SK-N-SH (cell line): ENCODE results near the gene TOP3A. TPM values are rescaled to one million over a fixed set of nuclear protein-coding genes. Genes with fewer than 3 reads are reported as not detected.

Experiments used
- CTCF ChIA-PET: fragments of 300-600, 350-600 bp; formaldehyde crosslinking; extraction: SDS; loops from one replicate; lab custom pipeline; 2021; lab: Yijun Ruan, JAX
- POLR2A ChIA-PET: fragments of 350-600 bp; sonication (Branson Sonifier 250); formaldehyde crosslinking; extraction: SDS; loops from one replicate; lab custom pipeline; 2020; ENCODE audit warnings: antibody characterized with exemption, inconsistent platforms; lab: Yijun Ruan, JAX
- DNase-seq: peaks from one replicate; pipeline ENCODE4 v3.0.0; 2012
- H2AFZ ChIP-seq: fragments of 200-600 bp; sonication (generic); 2 replicates; pipeline ENCODE4 v1.8.1; 2016; ENCODE audit warnings: antibody characterized with exemption, mild to moderate bottlenecking, low read depth
- H3F3A ChIP-seq: fragments of 200-600 bp; sonication (generic); replicated peaks from 2 replicates; pipeline ENCODE3; 2016; ENCODE audit warnings: antibody characterized with exemption, mild to moderate bottlenecking; ENCODE audit not compliant: insufficient read depth
- H3K27ac ChIP-seq, 2 experiments: fragments of 200-500 bp in 1 of 2; fragments of 200-600 bp in 1 of 2; sonication (Bioruptor generic) in 1 of 2; sonication (generic), shearing (Covaris generic) in 1 of 2; 2 replicates each; pipeline versions ENCODE4 v1.5.1 to v1.6.1; 2014 to 2016; ENCODE audit warnings: low read depth in 2 of 2, inconsistent platforms in 1 of 2, low read length in 1 of 2, mild to moderate bottlenecking in 1 of 2, mixed read lengths in 1 of 2
- H3K27me3 ChIP-seq: fragments of 200-600 bp; sonication (generic), shearing (Covaris generic); 2 replicates; pipeline ENCODE4 v1.6.1; 2016; ENCODE audit warnings: mixed run types; ENCODE audit not compliant: insufficient read depth
- H3K36me3 ChIP-seq, 2 experiments: fragments of 200-500 bp in 1 of 2; fragments of 200-600 bp in 1 of 2; sonication (Bioruptor generic) in 1 of 2; sonication (generic) in 1 of 2; replicated peaks in 1 of 2; 2 replicates each; pipeline versions ENCODE3 to v1.5.1; 2014 to 2016; ENCODE audit warnings: low read length in 1 of 2, mild to moderate bottlenecking in 1 of 2; ENCODE audit not compliant: insufficient read depth in 2 of 2, control insufficient read depth in 1 of 2
- H3K4me1 ChIP-seq, 2 experiments: fragments of 200-500 bp in 1 of 2; fragments of 200-600 bp in 1 of 2; sonication (Bioruptor generic) in 1 of 2; sonication (generic), shearing (Covaris generic) in 1 of 2; 2 replicates each; pipeline versions ENCODE4 v1.5.1 to v1.6.1; 2014 to 2016; ENCODE audit warnings: low read depth in 1 of 2, low read length in 1 of 2, mixed run types in 1 of 2; ENCODE audit not compliant: insufficient read depth in 2 of 2, control insufficient read depth in 1 of 2
- H3K4me2 ChIP-seq: fragments of 200-600 bp; sonication (generic), shearing (Covaris generic); 2 replicates; pipeline ENCODE4 v1.6.1; 2017; ENCODE audit warnings: mixed run types
- H3K4me3 ChIP-seq, 2 experiments: fragments of 200-500 bp in 1 of 2; fragments of 200-600 bp in 1 of 2; sonication (Bioruptor generic) in 1 of 2; sonication (generic), shearing (Covaris generic) in 1 of 2; 2 replicates each; pipeline versions ENCODE4 v1.5.1 to v1.8.1; 2014 to 2016; ENCODE audit warnings: low read depth in 2 of 2, inconsistent platforms in 1 of 2, low read length in 1 of 2, mild to moderate bottlenecking in 1 of 2, mixed read lengths in 1 of 2, moderate library complexity in 1 of 2
- H3K79me2 ChIP-seq: fragments of 200-600 bp; sonication (generic); 2 replicates; pipeline ENCODE4 v1.8.1; 2017; ENCODE audit warnings: mild to moderate bottlenecking; ENCODE audit not compliant: insufficient read depth
- H3K9ac ChIP-seq: fragments of 200-600 bp; sonication (generic); 2 replicates; pipeline ENCODE4 v1.6.1; 2017; ENCODE audit warnings: mixed run types
- H3K9me2 ChIP-seq: fragments of 200-600 bp; sonication (generic); 2 replicates; pipeline ENCODE4 v1.6.1; 2017; ENCODE audit warnings: mixed run types
- H3K9me3 ChIP-seq: fragments of 200-600 bp; sonication (generic); 2 replicates; pipeline ENCODE4 v1.6.1; 2017; ENCODE audit warnings: mixed run types, mild to moderate bottlenecking, moderate library complexity
- H4K20me1 ChIP-seq: fragments of 200-600 bp; sonication (generic); 2 replicates; pipeline ENCODE4 v1.6.1; 2017; ENCODE audit warnings: mild to moderate bottlenecking, mixed run types; ENCODE audit not compliant: insufficient read depth
- FOXJ3 ChIP-seq: sonication (generic); formaldehyde crosslinking; IDR thresholded peaks from 2 replicates; pipeline ENCODE4 v1.5.1; 2020; ENCODE audit warnings: mild to moderate bottlenecking, missing genetic modification reagents
- GABPA ChIP-seq: IDR thresholded peaks from 2 replicates; pipeline ENCODE4 v1.4.0; 2012; ENCODE audit warnings: low read depth, mild to moderate bottlenecking
- GATA2 ChIP-seq: sonication (generic); formaldehyde crosslinking; IDR thresholded peaks from 2 replicates; pipeline ENCODE4 v1.5.0; 2020; ENCODE audit warnings: mild to moderate bottlenecking, missing genetic modification reagents
- MXI1 ChIP-seq: IDR thresholded peaks from 2 replicates; pipeline ENCODE4 v1.6.1; 2012; ENCODE audit warnings: mild to moderate bottlenecking, low read depth, low read length, improper control_type of control experiment
- NRF1 ChIP-seq: IDR thresholded peaks from 2 replicates; pipeline ENCODE4 v1.6.1; 2012; ENCODE audit warnings: low read depth, mild to moderate bottlenecking, low read length
- RAD21 ChIP-seq: IDR thresholded peaks from 2 replicates; pipeline ENCODE4 v1.6.1; 2012; ENCODE audit warnings: mild to moderate bottlenecking, low read length
- SMC3 ChIP-seq: IDR thresholded peaks from 2 replicates; pipeline ENCODE4 v1.6.1; 2012; ENCODE audit warnings: low read depth, low read length, improper control_type of control experiment
- TEAD4 ChIP-seq: IDR thresholded peaks from 2 replicates; pipeline ENCODE4 v1.4.0; 2012; ENCODE audit warnings: mild to moderate bottlenecking, borderline replicate concordance; ENCODE audit not compliant: insufficient read depth
- WGBS: methylation state at CpG from one replicate; pipeline ENCODE4 v1.1.6; 2017; ENCODE audit warnings: low lambda C conversion rate; 5-methylcytosine and 5-hydroxymethylcytosine counted together
- polyA plus RNA-seq, 3 experiments: library from polyadenylated mRNA; depleted of rRNA; stranded (reverse); fragments of >200 nt; gene quantifications; 2 replicates each; pipeline ENCODE4 v1.2.3, GENCODE V29; 2012
- TF ChIP-seq, protein P1 (sequence below): IDR thresholded peaks from 2 replicates; pipeline ENCODE4 v1.6.1; 2012; ENCODE audit warnings: mild to moderate bottlenecking, low read depth, low read length, moderate library complexity
- TF ChIP-seq, protein P2 (sequence below): fragments of 150-350 bp; IDR thresholded peaks from 2 replicates; pipeline ENCODE4 v1.6.1; 2017; ENCODE audit warnings: antibody characterized with exemption, low read length, low read depth, borderline replicate concordance
- TF ChIP-seq, protein P3 (sequence below): fragments of 200-600 bp; sonication (generic); IDR thresholded peaks from 2 replicates; pipeline ENCODE4 v1.6.1; 2017; ENCODE audit warnings: antibody characterized with exemption, mild to moderate bottlenecking, moderate library complexity

The TOP3A gene
- polyA plus RNA-seq, 1 of the 3 experiments (the other 2 are of a cell fraction), result 14.7 TPM

DNA sequence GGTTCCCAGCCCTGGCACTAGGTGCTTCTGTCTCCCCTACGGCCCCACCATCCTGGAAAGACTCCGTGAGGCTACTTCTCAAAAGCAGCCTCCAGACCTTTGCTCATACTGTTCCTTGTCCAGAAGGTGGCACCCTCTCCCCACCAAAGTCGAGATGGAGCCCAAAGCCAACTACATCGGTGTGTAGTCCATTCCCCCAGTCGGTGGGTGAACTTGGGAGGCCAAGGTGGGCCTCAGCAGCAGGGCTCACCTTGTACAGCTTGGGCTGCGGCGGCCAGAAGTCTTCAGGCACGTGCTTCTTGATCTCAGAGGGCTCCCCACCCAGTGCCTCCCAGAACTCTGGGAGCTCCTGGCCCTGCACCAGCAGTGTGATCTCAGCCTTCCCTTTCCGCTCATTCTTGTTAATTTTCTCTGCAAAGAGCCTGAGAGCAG is 66.5 kb downstream of the TOP3A start:
- Histone ChIP-seq H3F3A (peaks cover 14% of the 10 kb centered on the region), H3K9me3 (no peaks in the 10 kb centered on the region), H3K36me3 (peaks cover 26 to 78% of the 10 kb centered on the region in 2 experiments), H3K79me2 (no peaks in the 10 kb centered on the region), H2AFZ (no peak overlapping the region), H3K4me2 (no peak overlapping the region), H3K9ac (no peak overlapping the region), H3K27me3 (no peaks in the 10 kb centered on the region), H4K20me1 (peaks cover 6% of the 10 kb centered on the region; the same call in 1 of the 2 replicates), H3K27ac (no peak overlapping the region), H3K4me3 (no peak overlapping the region; a peak in 1 of 4 replicates), H3K4me1 (no peaks in the 10 kb centered on the region), H3K9me2 (no peaks in the 10 kb centered on the region)
- 50% methylated on average over 8 of the region's 9 CpGs for WGBS
- DNase-seq, result peak; percentile 90
- CTCF ChIA-PET, result interaction anchor here (0.6 to 3.8 kb wide), 16 partner anchors 8 to 118 kb away, joined by 3 to 26 read pairs (median 4); partner anchors contain the start of genes FLII and LLGL1
- TF ChIP-seq RAD21 (peak; percentile 81), NRF1 (no peak), GABPA (no peak), SMC3 (peak; percentile 45), FOXJ3 (CRISPR knock-in tag) (no peak), TEAD4 (no peak), GATA2 (CRISPR knock-in tag) (no peak), MXI1 (no peak)
- TF ChIP-seq, protein P1, sequence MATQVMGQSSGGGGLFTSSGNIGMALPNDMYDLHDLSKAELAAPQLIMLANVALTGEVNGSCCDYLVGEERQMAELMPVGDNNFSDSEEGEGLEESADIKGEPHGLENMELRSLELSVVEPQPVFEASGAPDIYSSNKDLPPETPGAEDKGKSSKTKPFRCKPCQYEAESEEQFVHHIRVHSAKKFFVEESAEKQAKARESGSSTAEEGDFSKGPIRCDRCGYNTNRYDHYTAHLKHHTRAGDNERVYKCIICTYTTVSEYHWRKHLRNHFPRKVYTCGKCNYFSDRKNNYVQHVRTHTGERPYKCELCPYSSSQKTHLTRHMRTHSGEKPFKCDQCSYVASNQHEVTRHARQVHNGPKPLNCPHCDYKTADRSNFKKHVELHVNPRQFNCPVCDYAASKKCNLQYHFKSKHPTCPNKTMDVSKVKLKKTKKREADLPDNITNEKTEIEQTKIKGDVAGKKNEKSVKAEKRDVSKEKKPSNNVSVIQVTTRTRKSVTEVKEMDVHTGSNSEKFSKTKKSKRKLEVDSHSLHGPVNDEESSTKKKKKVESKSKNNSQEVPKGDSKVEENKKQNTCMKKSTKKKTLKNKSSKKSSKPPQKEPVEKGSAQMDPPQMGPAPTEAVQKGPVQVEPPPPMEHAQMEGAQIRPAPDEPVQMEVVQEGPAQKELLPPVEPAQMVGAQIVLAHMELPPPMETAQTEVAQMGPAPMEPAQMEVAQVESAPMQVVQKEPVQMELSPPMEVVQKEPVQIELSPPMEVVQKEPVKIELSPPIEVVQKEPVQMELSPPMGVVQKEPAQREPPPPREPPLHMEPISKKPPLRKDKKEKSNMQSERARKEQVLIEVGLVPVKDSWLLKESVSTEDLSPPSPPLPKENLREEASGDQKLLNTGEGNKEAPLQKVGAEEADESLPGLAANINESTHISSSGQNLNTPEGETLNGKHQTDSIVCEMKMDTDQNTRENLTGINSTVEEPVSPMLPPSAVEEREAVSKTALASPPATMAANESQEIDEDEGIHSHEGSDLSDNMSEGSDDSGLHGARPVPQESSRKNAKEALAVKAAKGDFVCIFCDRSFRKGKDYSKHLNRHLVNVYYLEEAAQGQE, result no peak
- TF ChIP-seq, protein P2, sequence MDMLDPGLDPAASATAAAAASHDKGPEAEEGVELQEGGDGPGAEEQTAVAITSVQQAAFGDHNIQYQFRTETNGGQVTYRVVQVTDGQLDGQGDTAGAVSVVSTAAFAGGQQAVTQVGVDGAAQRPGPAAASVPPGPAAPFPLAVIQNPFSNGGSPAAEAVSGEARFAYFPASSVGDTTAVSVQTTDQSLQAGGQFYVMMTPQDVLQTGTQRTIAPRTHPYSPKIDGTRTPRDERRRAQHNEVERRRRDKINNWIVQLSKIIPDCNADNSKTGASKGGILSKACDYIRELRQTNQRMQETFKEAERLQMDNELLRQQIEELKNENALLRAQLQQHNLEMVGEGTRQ, result no peak
- TF ChIP-seq, protein P3, sequence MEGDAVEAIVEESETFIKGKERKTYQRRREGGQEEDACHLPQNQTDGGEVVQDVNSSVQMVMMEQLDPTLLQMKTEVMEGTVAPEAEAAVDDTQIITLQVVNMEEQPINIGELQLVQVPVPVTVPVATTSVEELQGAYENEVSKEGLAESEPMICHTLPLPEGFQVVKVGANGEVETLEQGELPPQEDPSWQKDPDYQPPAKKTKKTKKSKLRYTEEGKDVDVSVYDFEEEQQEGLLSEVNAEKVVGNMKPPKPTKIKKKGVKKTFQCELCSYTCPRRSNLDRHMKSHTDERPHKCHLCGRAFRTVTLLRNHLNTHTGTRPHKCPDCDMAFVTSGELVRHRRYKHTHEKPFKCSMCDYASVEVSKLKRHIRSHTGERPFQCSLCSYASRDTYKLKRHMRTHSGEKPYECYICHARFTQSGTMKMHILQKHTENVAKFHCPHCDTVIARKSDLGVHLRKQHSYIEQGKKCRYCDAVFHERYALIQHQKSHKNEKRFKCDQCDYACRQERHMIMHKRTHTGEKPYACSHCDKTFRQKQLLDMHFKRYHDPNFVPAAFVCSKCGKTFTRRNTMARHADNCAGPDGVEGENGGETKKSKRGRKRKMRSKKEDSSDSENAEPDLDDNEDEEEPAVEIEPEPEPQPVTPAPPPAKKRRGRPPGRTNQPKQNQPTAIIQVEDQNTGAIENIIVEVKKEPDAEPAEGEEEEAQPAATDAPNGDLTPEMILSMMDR, result peak; percentile 72
- TF ChIP-seq, all 33 proteins: peak for 3
- POLR2A ChIA-PET, result interaction anchor here (0.6 kb wide), 1 partner anchor 21 kb away, joined by 3 read pairs; no protein-coding TSS in a partner anchor
